B cell (primary cell): ENCODE data around the gene ESPL1. TPM values are rescaled to one million over a fixed set of nuclear protein-coding genes. Genes with fewer than 3 reads are reported as not detected.

Experiments
- ATAC-seq: fragments of 200-7000 bp; cut with Tn5 transposase; one replicate; pipeline ENCODE4 v1.10.0; 2021; ENCODE audit warnings: low read depth, mild to moderate bottlenecking, moderate number of reproducible peaks, moderate library complexity
- CTCF ChIA-PET: fragments of 350-600 bp; sonication (Branson Sonifier 250); formaldehyde crosslinking; loops from one replicate; lab custom pipeline; 2021; ENCODE audit warnings: antibody characterized with exemption, inconsistent platforms; lab: Charles Lee
- POLR2A ChIA-PET: fragments of 350-600 bp; sonication (Branson Sonifier 250); formaldehyde crosslinking; loops from one replicate; lab custom pipeline; 2021; ENCODE audit warnings: antibody characterized with exemption; lab: Charles Lee
- DNase-seq: peaks from one replicate; pipeline ENCODE4 v3.0.0; 2013
- H2AFZ ChIP-seq: 2 replicates; pipeline ENCODE4 v1.6.1; 2012; ENCODE audit warnings: mild to moderate bottlenecking, low read depth, low read length; ENCODE audit not compliant: insufficient read depth, poor library complexity, severe bottlenecking
- H3K27ac ChIP-seq, 2 donors: 1 replicate in 1 of 2; 2 replicates in 1 of 2; pipeline ENCODE4 v1.5.1; 2012 to 2013; ENCODE audit warnings: low read length in 2 of 2, mild to moderate bottlenecking in 2 of 2, moderate library complexity in 1 of 2
- H3K27me3 ChIP-seq, 4 experiments: fragments of 200-600 bp in 1 of 4; sonication (generic) in 1 of 4; replicated peaks in 1 of 4; 1 replicate in 2 of 4; 2 replicates in 2 of 4; pipeline versions ENCODE4 v1.6.1 to v1.7.0; 2013 to 2016; ENCODE audit warnings: low read length in 3 of 4, mild to moderate bottlenecking in 2 of 4, mixed read lengths in 1 of 4, moderate library complexity in 1 of 4; ENCODE audit not compliant: insufficient read depth in 4 of 4, control insufficient read depth in 3 of 4; ENCODE audit errors: control extremely low read depth in 1 of 4
- H3K36me3 ChIP-seq, 2 experiments: replicated peaks in 1 of 2; 1 replicate in 1 of 2; 2 replicates in 1 of 2; pipeline versions ENCODE4 v1.6.1 to v1.7.1; 2013; ENCODE audit warnings: low read length in 1 of 2; ENCODE audit not compliant: insufficient read depth in 2 of 2, control insufficient read depth in 1 of 2; ENCODE audit errors: control extremely low read depth in 1 of 2, extremely low read depth in 1 of 2
- H3K4me1 ChIP-seq, 2 donors: fragments of 200-600 bp in 1 of 2; sonication (generic) in 1 of 2; 1 replicate in 1 of 2; 2 replicates in 1 of 2; pipeline versions ENCODE4 v1.5.1 to v1.6.1; 2013 to 2017; ENCODE audit warnings: low read length in 2 of 2; ENCODE audit not compliant: control insufficient read depth in 2 of 2, insufficient read depth in 2 of 2
- H3K4me2 ChIP-seq: replicated peaks from 2 replicates; pipeline ENCODE3; 2012; ENCODE audit warnings: mild to moderate bottlenecking, low read depth, low read length; ENCODE audit not compliant: poor library complexity, severe bottlenecking
- H3K4me3 ChIP-seq, 5 experiments: fragments of 200-600 bp in 1 of 5; sonication (generic) in 1 of 5; 1 replicate in 3 of 5; 2 replicates in 2 of 5; pipeline versions ENCODE4 v1.5.1 to v1.7.0; 2011 to 2016; ENCODE audit warnings: low read length in 4 of 5, mild to moderate bottlenecking in 4 of 5, low read depth in 2 of 5, control low read depth in 1 of 5, moderate library complexity in 1 of 5; ENCODE audit not compliant: insufficient read depth in 1 of 5; ENCODE audit errors: control extremely low read depth in 1 of 5, extremely low read depth in 1 of 5
- H3K79me2 ChIP-seq: fragments of 200-600 bp; sonication (generic); one replicate; pipeline ENCODE4 v1.6.0; 2016; ENCODE audit warnings: low read length; ENCODE audit not compliant: control insufficient read depth, insufficient read depth
- H3K9ac ChIP-seq: fragments of 200-600 bp; sonication (generic); 2 replicates; pipeline ENCODE4 v1.6.1; 2017; ENCODE audit warnings: mild to moderate bottlenecking, low read length, moderate library complexity
- H3K9me3 ChIP-seq, 3 donors: one replicate each; pipeline versions ENCODE4 v1.6.1 to v1.7.1; 2013; ENCODE audit warnings: low read length in 2 of 3; ENCODE audit not compliant: control insufficient read depth in 2 of 3, insufficient read depth in 1 of 3; ENCODE audit errors: control extremely low read depth in 1 of 3
- H4K20me1 ChIP-seq: 2 replicates; pipeline ENCODE4 v1.6.0; 2012; ENCODE audit warnings: mild to moderate bottlenecking, low read length; ENCODE audit not compliant: insufficient read depth, control insufficient read depth, poor library complexity, severe bottlenecking
- H3K27ac Mint-ChIP-seq: one replicate; pipeline ENCODE4 v1.8.0; 2021; ENCODE audit warnings: mixed read lengths
- H3K27me3 Mint-ChIP-seq: one replicate; pipeline ENCODE4 v1.8.0; 2021; ENCODE audit warnings: mixed read lengths
- H3K4me1 Mint-ChIP-seq: one replicate; pipeline ENCODE4 v1.8.0; 2021; ENCODE audit warnings: mixed read lengths
- H3K4me3 Mint-ChIP-seq: one replicate; pipeline ENCODE4 v1.8.0; 2021; ENCODE audit warnings: mixed read lengths
- H3K9me3 Mint-ChIP-seq: one replicate; pipeline ENCODE4 v1.8.0; 2022; ENCODE audit warnings: mixed read lengths; ENCODE audit not compliant: insufficient read depth
- CTCF ChIP-seq: fragments of 200-600 bp; IDR thresholded peaks from one replicate; pipeline ENCODE4 v1.8.0; 2022; ENCODE audit warnings: antibody characterized with exemption, mild to moderate bottlenecking
- EZH2 ChIP-seq: IDR thresholded peaks from 2 replicates; pipeline ENCODE4 v1.6.1; 2012; ENCODE audit warnings: borderline replicate concordance, low read depth, mild to moderate bottlenecking, moderate library complexity, low read length; ENCODE audit not compliant: insufficient read depth, poor library complexity, severe bottlenecking
- WGBS: methylation state at CpG from one replicate; pipeline ENCODE4 v1.1.5; 2013; ENCODE audit warnings: missing lambda C conversion rate; ENCODE audit not compliant: insufficient coverage; 5-methylcytosine and 5-hydroxymethylcytosine counted together
- intact Hi-C: fragments of 100-400 bp; cut with micrococcal nuclease; formaldehyde crosslinking; loops from one replicate; pipeline ENCODE4 v1.10.0; 2022
- polyA plus RNA-seq: library from polyadenylated mRNA; depleted of rRNA; stranded (reverse); fragments of >200 nt; gene quantifications from 2 replicates; pipeline ENCODE4 v1.2.3, GENCODE V29; 2012
- total RNA-seq, 2 donors: library from RNA; stranded (reverse); fragments of 120-200 nt in 1 of 2; gene quantifications; 1 replicate in 1 of 2; 2 replicates in 1 of 2; pipeline versions ENCODE4 v1.2.3 to v1.2.4, GENCODE V29; 2013 to 2022

ESPL1 gene
- total and polyA plus RNA-seq, 2 donors (not counting 1 experiment from before 2014, with no cell fraction given): 0.88 to 2.4 TPM

GRCh38 chr12:53224897-53225634 is 43.0 kb upstream of the ESPL1 start:
- intact Hi-C loops: no loop called here
- H3K9ac ChIP-seq: no peak overlapping the region
- no peaks in the 10 kb centered on the region for H3K36me3 ChIP-seq
- H3K4me1 ChIP-seq: peaks cover 7 to 19% of the 10 kb centered on the region in 2 donors
- ChIA-PET POLR2A (interaction anchor here (1.4 kb wide), 1 partner anchor 11 kb away, joined by 3 read pairs; no protein-coding TSS in a partner anchor), CTCF (interaction anchor here (0.8 to 1.3 kb wide), 3 partner anchors 11 to 26 kb away, joined by 3 to 5 read pairs (median 4); no protein-coding TSS in a partner anchor)
- H3K27me3 ChIP-seq: no peaks in the 10 kb centered on the region
- Mint-ChIP-seq H3K9me3 (no peaks in the 10 kb centered on the region), H3K4me3 (no peak overlapping the region), H3K27ac (no peak overlapping the region), H3K4me1 (peaks cover 19% of the 10 kb centered on the region), H3K27me3 (no peaks in the 10 kb centered on the region)
- H3K9me3 ChIP-seq: no peaks in the 10 kb centered on the region
- no peak overlapping the region for H3K27ac ChIP-seq
- no peak for ATAC-seq
- H3K4me3 ChIP-seq: no peak overlapping the region
- no peak for TF ChIP-seq CTCF
- TF ChIP-seq EZH2: no peak
- no peak overlapping the region for H3K4me2 ChIP-seq
- 92% methylated on average over 8 of the region's 10 CpGs for WGBS
- DNase-seq: no peak
- H4K20me1 ChIP-seq: no peaks in the 10 kb centered on the region
- H2AFZ ChIP-seq: no peak overlapping the region
- H3K79me2 ChIP-seq: no peaks in the 10 kb centered on the region
